DND-41 (cell line): ENCODE results near the gene POLN.

Source experiments
- EZH2 ChIP-seq: IDR thresholded peaks from 3 replicates; pipeline ENCODE4 v1.6.1; 2012; ENCODE audit warnings: borderline replicate concordance, low read depth, mild to moderate bottlenecking, moderate library complexity, low read length, inconsistent platforms; ENCODE audit not compliant: severe bottlenecking
- TF ChIP-seq, protein P1 (sequence below): IDR thresholded peaks from 2 replicates; pipeline ENCODE4 v1.5.1; 2012; ENCODE audit warnings: borderline replicate concordance, low read length, moderate library complexity, mild to moderate bottlenecking; ENCODE audit not compliant: poor library complexity, severe bottlenecking; ENCODE audit errors: extremely low read depth

DNA sequence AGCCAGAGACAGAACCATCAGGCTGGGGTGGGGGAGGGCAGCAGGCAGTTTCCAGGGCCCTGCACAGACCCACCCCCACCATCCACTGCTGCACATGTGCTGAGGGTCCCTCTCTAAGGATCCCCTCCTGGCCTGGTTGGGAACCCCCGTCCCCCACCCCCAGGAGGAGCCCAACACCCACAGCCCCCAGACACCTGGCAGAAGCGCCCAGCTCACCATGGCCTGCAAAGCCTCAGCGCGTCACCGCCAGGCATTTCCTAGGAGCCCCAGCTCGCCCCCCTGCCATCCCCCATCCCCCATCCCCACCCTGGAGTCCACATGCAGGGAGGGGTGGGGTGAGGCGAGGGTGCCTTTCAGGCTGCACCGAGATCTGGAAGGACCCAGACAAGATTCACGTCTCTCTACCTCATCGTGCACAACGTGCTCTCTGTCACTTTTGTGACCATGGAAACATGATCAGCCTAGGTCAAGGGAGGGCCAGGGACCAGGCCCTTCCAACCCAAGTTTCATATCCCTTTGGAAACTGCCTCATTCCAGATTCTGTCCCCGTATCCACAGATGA is 10.7 kb upstream of the POLN start:
- TF ChIP-seq, protein P1, sequence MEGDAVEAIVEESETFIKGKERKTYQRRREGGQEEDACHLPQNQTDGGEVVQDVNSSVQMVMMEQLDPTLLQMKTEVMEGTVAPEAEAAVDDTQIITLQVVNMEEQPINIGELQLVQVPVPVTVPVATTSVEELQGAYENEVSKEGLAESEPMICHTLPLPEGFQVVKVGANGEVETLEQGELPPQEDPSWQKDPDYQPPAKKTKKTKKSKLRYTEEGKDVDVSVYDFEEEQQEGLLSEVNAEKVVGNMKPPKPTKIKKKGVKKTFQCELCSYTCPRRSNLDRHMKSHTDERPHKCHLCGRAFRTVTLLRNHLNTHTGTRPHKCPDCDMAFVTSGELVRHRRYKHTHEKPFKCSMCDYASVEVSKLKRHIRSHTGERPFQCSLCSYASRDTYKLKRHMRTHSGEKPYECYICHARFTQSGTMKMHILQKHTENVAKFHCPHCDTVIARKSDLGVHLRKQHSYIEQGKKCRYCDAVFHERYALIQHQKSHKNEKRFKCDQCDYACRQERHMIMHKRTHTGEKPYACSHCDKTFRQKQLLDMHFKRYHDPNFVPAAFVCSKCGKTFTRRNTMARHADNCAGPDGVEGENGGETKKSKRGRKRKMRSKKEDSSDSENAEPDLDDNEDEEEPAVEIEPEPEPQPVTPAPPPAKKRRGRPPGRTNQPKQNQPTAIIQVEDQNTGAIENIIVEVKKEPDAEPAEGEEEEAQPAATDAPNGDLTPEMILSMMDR: no peak
- no peak for TF ChIP-seq EZH2
